ENCODE results near the gene COL4A6. TPM values are rescaled to one million over a fixed set of nuclear protein-coding genes. Genes with fewer than 3 reads are reported as not detected.

The COL4A6 gene
- polyA plus RNA-seq, 3 donors = not detected

- Histone ChIP-seq H3K36me3 (replicated peaks in 1 of 2; ENCODE audit: control insufficient read depth in 1 of 2, insufficient read depth in 2 of 2, low read length in 2 of 2) (no peaks in the 10 kb centered on the region), H2AFZ (ENCODE audit: insufficient read depth, low read depth, low read length, poor library complexity, severe bottlenecking) (no peak overlapping the region), H4K20me1 (ENCODE audit: insufficient read depth, low read length) (no peaks in the 10 kb centered on the region), H3K4me3 (replicated peaks in 1 of 3; ENCODE audit: low read depth in 2 of 3, low read length in 3 of 3) (no peak overlapping the region), H3K4me1 (ENCODE audit: control insufficient read depth in 1 of 2, insufficient read depth in 2 of 2, low read length in 2 of 2) (no peaks in the 10 kb centered on the region), H3K27ac (ENCODE audit: low read depth in 1 of 2, low read length in 2 of 2) (no peak overlapping the region), H3K9me3 (replicated peaks in 1 of 2; ENCODE audit: control insufficient read depth in 1 of 2, insufficient read depth in 1 of 2, low read length in 2 of 2) (no peaks in the 10 kb centered on the region), H3K9ac (ENCODE audit: insufficient read depth, low read length, poor library complexity, severe bottlenecking) (no peak overlapping the region), H3K27me3 (ENCODE audit: control insufficient read depth in 2 of 2, insufficient read depth in 2 of 2, low read length in 2 of 2) (peaks cover 0 to 3% of the 10 kb centered on the region in 2 donors), H3K79me2 (ENCODE audit: insufficient read depth, low read length) (no peaks in the 10 kb centered on the region), H3K4me2 (replicated peaks; ENCODE audit: extremely low read depth, low read length, poor library complexity, severe bottlenecking) (no peak overlapping the region)
- H3K4me3 Mint-ChIP-seq = no peak overlapping the region
- H3K36me3 Mint-ChIP-seq = no peaks in the 10 kb centered on the region
- DNase-seq = no peak
- no peaks in the 10 kb centered on the region for H3K4me1 Mint-ChIP-seq
- no peak overlapping the region for H3K27ac Mint-ChIP-seq
- peaks cover 0 to 9% (median 0%) of the 10 kb centered on the region in 7 donors for H3K9me3 Mint-ChIP-seq
- H3K27me3 Mint-ChIP-seq (ENCODE audit: low read depth in 3 of 3) = peaks cover 0 to 5% (median 3%) of the 10 kb centered on the region in 3 donors
- no CpG with 5 or more reads among the region's 3 CpGs for WGBS (ENCODE audit: insufficient coverage)
- TF ChIP-seq, protein P1, sequence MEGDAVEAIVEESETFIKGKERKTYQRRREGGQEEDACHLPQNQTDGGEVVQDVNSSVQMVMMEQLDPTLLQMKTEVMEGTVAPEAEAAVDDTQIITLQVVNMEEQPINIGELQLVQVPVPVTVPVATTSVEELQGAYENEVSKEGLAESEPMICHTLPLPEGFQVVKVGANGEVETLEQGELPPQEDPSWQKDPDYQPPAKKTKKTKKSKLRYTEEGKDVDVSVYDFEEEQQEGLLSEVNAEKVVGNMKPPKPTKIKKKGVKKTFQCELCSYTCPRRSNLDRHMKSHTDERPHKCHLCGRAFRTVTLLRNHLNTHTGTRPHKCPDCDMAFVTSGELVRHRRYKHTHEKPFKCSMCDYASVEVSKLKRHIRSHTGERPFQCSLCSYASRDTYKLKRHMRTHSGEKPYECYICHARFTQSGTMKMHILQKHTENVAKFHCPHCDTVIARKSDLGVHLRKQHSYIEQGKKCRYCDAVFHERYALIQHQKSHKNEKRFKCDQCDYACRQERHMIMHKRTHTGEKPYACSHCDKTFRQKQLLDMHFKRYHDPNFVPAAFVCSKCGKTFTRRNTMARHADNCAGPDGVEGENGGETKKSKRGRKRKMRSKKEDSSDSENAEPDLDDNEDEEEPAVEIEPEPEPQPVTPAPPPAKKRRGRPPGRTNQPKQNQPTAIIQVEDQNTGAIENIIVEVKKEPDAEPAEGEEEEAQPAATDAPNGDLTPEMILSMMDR (IDR thresholded peaks at IDR 0.05) = no peak
- intact Hi-C loops (cut with micrococcal nuclease) = no loop called here
Measured at GRCh38 chrX:108292053-108292452, 146.2 kb downstream of the COL4A6 start.

GRCh38 chrX:108285918-108286317 is 152.3 kb downstream of the COL4A6 start:
- peaks cover 0 to 6% (median 6%) of the 10 kb centered on the region in 3 donors for H3K27me3 Mint-ChIP-seq (ENCODE audit: low read depth in 3 of 3)
- H3K9me3 Mint-ChIP-seq = no peaks in the 10 kb centered on the region
- TF ChIP-seq, protein P1 (IDR thresholded peaks at IDR 0.05) = no peak
- H3K4me1 Mint-ChIP-seq = no peaks in the 10 kb centered on the region
- Histone ChIP-seq H4K20me1 (ENCODE audit: insufficient read depth, low read length) (no peaks in the 10 kb centered on the region), H2AFZ (ENCODE audit: insufficient read depth, low read depth, low read length, poor library complexity, severe bottlenecking) (no peak overlapping the region), H3K4me2 (replicated peaks; ENCODE audit: extremely low read depth, low read length, poor library complexity, severe bottlenecking) (no peak overlapping the region), H3K27ac (ENCODE audit: low read depth in 1 of 2, low read length in 2 of 2) (no peak overlapping the region), H3K4me3 (replicated peaks in 1 of 3; ENCODE audit: low read depth in 2 of 3, low read length in 3 of 3) (no peak overlapping the region), H3K9ac (ENCODE audit: insufficient read depth, low read length, poor library complexity, severe bottlenecking) (no peak overlapping the region), H3K36me3 (replicated peaks in 1 of 2; ENCODE audit: control insufficient read depth in 1 of 2, insufficient read depth in 2 of 2, low read length in 2 of 2) (no peaks in the 10 kb centered on the region), H3K27me3 (ENCODE audit: control insufficient read depth in 2 of 2, insufficient read depth in 2 of 2, low read length in 2 of 2) (peaks cover 5 to 6% of the 10 kb centered on the region in 2 donors), H3K9me3 (replicated peaks in 1 of 2; ENCODE audit: control insufficient read depth in 1 of 2, insufficient read depth in 1 of 2, low read length in 2 of 2) (no peaks in the 10 kb centered on the region), H3K4me1 (ENCODE audit: control insufficient read depth in 1 of 2, insufficient read depth in 2 of 2, low read length in 2 of 2) (no peaks in the 10 kb centered on the region), H3K79me2 (ENCODE audit: insufficient read depth, low read length) (no peaks in the 10 kb centered on the region)
- no peak overlapping the region for H3K4me3 Mint-ChIP-seq
- intact Hi-C loops (cut with micrococcal nuclease) = no loop called here
- no peaks in the 10 kb centered on the region for H3K36me3 Mint-ChIP-seq
- no peak for DNase-seq
- H3K27ac Mint-ChIP-seq = no peak overlapping the region
- no CpG with 5 or more reads among the region's 2 CpGs for WGBS (ENCODE audit: insufficient coverage)

Data from CD14-positive monocyte (primary cell).